RWPE1 (cell line): ENCODE results near the gene CCDC43.
A peak's percentile ranks its signal among the peaks of the same experiment; 100 is the strongest.
"Not testable (repeated sequence)": the region's sequence is repeated elsewhere in the genome, so short reads cannot be mapped to it uniquely, and the experiment has no call there.

Experiments used
- CTCF ChIA-PET: fragments of 350-600 bp; sonication (Branson Sonifier 250); formaldehyde crosslinking; extraction: SDS; loops from one replicate; lab custom pipeline; 2021; lab: Yijun Ruan, JAX
- POLR2A ChIA-PET: fragments of 400-600 bp; formaldehyde crosslinking; extraction: SDS; loops from one replicate; lab custom pipeline; 2020; ENCODE audit warnings: antibody characterized with exemption; ENCODE audit not compliant: low non-redundant PET; lab: Yijun Ruan, JAX
- DNase-seq: peaks from one replicate; pipeline ENCODE4 v3.0.0; 2012; ENCODE audit warnings: low spot score
- H3K27ac ChIP-seq: fragments of 450-650 bp; 2 replicates; pipeline ENCODE4 v1.5.1; 2017
- TF ChIP-seq, protein P1 (sequence below): fragments of 450-650 bp; conservative IDR thresholded peaks from 2 replicates; pipeline ENCODE4 v1.5.1; 2017; ENCODE audit warnings: low read depth, mild to moderate bottlenecking

CCDC43 gene, protein sequence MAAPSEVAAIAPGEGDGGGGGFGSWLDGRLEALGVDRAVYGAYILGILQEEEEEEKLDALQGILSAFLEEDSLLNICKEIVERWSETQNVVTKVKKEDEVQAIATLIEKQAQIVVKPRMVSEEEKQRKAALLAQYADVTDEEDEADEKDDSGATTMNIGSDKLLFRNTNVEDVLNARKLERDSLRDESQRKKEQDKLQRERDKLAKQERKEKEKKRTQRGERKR

DNA sequence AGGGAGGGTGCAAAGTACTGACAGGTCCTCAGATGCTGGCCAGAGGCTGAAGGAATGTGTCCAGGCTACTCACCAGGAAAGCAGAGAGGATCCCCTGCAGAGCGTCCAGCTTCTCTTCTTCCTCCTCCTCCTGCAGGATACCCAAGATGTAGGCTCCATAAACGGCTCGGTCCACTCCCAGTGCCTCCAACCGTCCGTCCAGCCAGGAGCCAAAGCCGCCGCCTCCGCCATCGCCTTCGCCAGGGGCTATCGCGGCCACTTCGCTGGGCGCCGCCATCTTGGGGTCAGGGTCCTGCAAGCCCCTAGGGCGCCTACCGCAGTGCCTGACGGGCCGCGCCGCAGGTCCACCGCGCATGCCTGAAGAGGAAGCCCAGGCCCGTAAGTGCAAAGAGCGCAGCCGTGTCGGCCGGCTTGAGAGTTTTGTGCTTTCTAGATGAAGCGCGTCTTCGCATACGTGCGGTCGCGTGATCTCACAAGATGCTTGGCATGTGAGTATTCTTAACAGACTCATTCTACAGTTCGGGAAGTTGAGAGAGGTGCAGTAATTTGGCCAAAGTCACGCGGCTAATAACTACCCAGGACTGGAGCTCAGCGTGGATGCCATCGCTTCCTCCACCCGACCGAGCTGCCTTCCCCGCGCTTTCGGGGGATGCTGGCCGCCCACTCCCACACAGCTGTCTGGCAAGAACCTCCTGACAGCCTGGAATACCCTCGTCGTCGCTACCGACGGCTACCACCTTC is at the start of gene CCDC43:
Gene CCDC43, minus strand, starts transcription at position 300 of the 741 bp plus-strand sequence. Its CDS starts 23 bp downstream, at position 277.
- peak; percentile 92 for DNase-seq
- peak within 1 kb of the TSS; percentile 93 for H3K27ac ChIP-seq
- TF ChIP-seq, protein P1, sequence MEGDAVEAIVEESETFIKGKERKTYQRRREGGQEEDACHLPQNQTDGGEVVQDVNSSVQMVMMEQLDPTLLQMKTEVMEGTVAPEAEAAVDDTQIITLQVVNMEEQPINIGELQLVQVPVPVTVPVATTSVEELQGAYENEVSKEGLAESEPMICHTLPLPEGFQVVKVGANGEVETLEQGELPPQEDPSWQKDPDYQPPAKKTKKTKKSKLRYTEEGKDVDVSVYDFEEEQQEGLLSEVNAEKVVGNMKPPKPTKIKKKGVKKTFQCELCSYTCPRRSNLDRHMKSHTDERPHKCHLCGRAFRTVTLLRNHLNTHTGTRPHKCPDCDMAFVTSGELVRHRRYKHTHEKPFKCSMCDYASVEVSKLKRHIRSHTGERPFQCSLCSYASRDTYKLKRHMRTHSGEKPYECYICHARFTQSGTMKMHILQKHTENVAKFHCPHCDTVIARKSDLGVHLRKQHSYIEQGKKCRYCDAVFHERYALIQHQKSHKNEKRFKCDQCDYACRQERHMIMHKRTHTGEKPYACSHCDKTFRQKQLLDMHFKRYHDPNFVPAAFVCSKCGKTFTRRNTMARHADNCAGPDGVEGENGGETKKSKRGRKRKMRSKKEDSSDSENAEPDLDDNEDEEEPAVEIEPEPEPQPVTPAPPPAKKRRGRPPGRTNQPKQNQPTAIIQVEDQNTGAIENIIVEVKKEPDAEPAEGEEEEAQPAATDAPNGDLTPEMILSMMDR: no peak
- CTCF ChIA-PET: interaction anchor here (0.7 to 1.2 kb wide), 2 partner anchors 15 to 845 kb away, joined by 3 read pairs; no protein-coding TSS in a partner anchor
- POLR2A ChIA-PET: interaction anchor here (0.6 kb wide), 1 partner anchor 58 kb away, joined by 3 read pairs; no protein-coding TSS in a partner anchor

DNA sequence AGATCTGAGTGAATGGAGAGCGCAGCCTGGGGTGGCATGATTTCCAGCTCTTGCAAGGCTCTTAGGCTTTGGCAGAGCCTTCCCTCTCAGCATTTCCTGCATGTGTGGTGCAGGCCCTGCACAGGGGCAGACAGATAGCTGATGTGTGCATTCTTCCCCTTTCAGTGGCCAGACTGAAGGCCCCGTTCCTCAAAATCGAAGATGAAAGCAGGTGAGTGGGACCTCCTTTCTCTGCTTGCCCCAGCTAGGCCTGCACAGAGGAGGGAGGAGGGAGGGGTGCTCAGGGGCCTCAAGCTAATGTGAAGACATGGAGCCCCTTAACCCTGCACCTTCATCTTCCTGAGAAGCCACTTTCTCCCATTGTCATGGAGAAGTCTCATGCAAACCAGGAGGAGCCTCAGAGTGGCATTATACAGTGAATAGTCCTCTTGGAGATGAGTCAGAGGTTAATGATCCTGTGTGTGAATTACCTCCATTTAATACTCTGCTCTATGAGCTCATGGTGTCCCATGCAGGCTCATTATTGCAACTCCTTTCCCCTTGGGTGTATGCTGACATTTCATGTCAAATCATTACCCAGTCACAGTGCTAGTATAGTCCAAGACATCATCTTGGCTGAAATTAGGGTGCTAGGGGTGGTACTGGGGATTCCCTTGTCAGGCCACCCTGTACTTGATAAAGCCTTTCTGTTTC is 48.8 kb upstream of the CCDC43 start:
- DNase-seq: no peak
- TF ChIP-seq, protein P1: no peak
- ChIA-PET POLR2A (no interaction called here), CTCF (no interaction called here)
- H3K27ac ChIP-seq: no peak overlapping the region

DNA sequence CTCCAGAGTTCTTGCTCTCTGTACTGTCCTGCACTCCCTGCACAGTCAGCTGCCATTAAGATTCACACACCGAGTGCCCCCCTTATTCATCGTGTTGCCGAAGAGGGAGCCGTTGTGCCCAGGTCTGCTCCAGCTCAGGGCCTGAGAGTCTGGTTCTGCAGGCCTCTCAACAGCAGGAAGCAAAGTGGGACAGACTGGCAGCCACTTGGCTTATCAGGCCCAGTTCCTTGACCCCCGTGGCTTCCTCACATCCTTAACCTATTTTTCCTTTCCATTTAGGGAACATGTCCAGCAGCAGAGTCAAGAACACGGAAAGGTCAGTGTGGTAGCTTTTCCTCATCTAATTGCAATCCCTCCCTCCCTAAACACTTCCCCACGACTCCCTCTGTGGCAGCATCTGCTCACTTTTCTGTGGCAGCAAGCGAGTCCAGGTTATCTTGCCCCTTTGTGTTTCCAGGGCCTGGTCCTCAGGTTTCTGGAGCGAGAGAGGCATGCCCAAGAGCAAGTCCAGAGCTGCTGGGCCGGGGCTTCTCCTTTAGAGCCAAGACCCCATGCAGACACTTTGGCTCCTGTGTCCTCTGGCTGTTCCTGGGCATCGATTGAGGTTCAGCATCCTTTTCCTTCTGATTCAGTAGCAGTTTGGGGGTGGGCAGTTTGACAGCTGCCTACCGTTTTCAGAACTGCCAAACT is 47.1 kb upstream of the CCDC43 start:
- TF ChIP-seq, protein P1: no peak
- no peak for DNase-seq
- CTCF ChIA-PET: interaction anchor here (0.6 kb wide), 3 partner anchors 157 to 888 kb away, joined by 3 read pairs; no protein-coding TSS in a partner anchor
- peak overlapping the region; percentile 1; the same call in 1 of the 2 replicates for H3K27ac ChIP-seq
- POLR2A ChIA-PET: no interaction called here

DNA sequence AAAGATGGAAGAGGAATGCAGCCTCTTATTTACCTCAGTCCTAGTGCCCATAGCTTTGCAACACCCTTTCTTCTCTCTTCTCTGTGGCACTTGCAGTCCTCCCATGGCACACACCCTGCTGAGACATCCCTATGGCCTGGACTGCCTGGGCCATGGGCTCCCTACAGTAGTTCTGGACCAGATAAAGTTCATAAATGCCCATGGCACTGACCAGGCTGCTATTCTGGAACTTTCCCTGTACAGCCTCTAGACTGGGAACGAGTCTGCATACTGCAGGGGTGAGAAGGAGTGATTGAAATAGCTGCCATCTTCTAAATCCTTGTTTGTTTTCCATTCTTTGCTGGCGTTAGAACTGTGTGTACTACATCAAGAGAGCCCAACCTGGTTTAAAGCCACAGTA is 44.7 kb upstream of the CCDC43 start:
- POLR2A ChIA-PET: interaction anchor here (0.6 kb wide), 1 partner anchor 16 kb away, joined by 3 read pairs; no protein-coding TSS in a partner anchor
- DNase-seq: no peak
- CTCF ChIA-PET: no interaction called here
- H3K27ac ChIP-seq: no peak overlapping the region
- TF ChIP-seq, protein P1: no peak

DNA sequence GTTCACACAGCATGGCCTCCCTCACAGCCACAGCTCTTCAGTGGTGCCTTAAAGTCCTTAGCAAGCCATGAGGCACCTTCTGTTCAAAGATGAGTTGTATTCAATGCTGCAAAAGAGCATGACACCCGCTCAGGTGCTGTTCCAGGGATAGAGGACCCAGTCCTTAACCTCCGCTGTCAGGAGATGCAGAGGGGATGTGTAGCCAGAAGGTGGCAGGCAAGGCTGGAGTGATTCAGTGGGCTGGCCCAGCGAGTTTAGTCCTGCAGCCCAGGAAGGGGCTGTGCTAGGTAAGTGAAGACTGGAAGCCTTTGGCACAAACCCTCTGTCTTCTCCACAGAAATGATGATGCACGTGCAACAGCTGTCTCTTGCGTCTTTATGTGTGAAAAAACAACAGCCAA is 44.2 kb upstream of the CCDC43 start:
- no peak overlapping the region for H3K27ac ChIP-seq
- DNase-seq: peak; percentile 20
- ChIA-PET POLR2A (no interaction called here), CTCF (interaction anchor here (0.8 kb wide), 1 partner anchor 30 kb away, joined by 4 read pairs; no protein-coding TSS in a partner anchor)
- TF ChIP-seq, protein P1: no peak

DNA sequence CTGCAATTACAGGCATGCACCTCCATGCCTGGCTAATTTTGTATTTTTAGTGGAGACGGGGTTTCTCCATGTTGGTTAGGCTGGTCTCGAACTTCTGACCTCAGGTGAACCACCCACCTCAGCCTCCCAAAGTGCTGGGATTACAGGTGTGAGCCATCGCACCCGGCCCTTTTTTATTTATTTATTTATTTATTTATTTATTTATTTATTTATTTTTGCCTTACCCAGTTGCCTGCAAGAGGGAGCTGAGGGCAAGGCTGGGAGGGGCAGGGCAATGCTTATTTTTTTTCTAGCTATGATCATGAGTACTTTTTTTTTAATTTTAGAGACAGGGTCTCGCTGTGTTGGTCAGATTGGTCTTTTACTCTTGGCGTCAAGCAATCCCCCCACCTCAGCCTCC is 36.5 kb upstream of the CCDC43 start:
- not testable (repeated sequence) for H3K27ac ChIP-seq, DNase-seq
- ChIA-PET CTCF (interaction anchor here (0.6 to 0.7 kb wide), 3 partner anchors 23 to 58 kb away, joined by 3 to 6 read pairs (median 3); no protein-coding TSS in a partner anchor), POLR2A (interaction anchor here (0.6 kb wide), 1 partner anchor 330 kb away, joined by 3 read pairs; no protein-coding TSS in a partner anchor)
